ENCODE data around the gene UNC119.
A peak's percentile ranks its signal among the peaks of the same experiment; 100 is the strongest.
"Not testable (repeated sequence)": the region's sequence is repeated elsewhere in the genome, so short reads cannot be mapped to it uniquely, and the experiment has no call there.

UNC119 gene

GRCh38 chr17:28522281-28522680, 30.1 kb downstream of the UNC119 start:
- not testable (repeated sequence) for DNase-seq (ENCODE audit: low read depth)

- no peak for DNase-seq (ENCODE audit: low read depth)
These were observed 30.9 kb downstream of the UNC119 start for GRCh38 chr17:28521311-28522085.

- DNase-seq (ENCODE audit: low read depth), result no peak
These were observed 31.7 kb downstream of the UNC119 start for GRCh38 chr17:28520687-28521086.

GRCh38 chr17:28519236-28519635, 33.2 kb downstream of the UNC119 start:
- no peak for DNase-seq (ENCODE audit: low read depth)

GRCh38 chr17:28518578-28518977, 33.8 kb downstream of the UNC119 start:
- DNase-seq (ENCODE audit: low read depth), result no peak

GRCh38 chr17:28518132-28518531, 34.3 kb downstream of the UNC119 start:
- DNase-seq (ENCODE audit: low read depth), result no peak

- no peak for DNase-seq (ENCODE audit: low read depth)
These were observed 36.9 kb downstream of the UNC119 start for GRCh38 chr17:28515518-28515917.

GRCh38 chr17:28514561-28515002, 37.8 kb downstream of the UNC119 start:
- no peak for DNase-seq (ENCODE audit: low read depth)

- DNase-seq (ENCODE audit: low read depth), result no peak
These were observed 38.9 kb downstream of the UNC119 start for GRCh38 chr17:28513476-28513875.

- no peak for DNase-seq (ENCODE audit: low read depth)
These were observed 40.5 kb downstream of the UNC119 start for GRCh38 chr17:28511858-28512461.

- DNase-seq (ENCODE audit: low read depth), result peak; percentile 21
These were observed 42.6 kb downstream of the UNC119 start for GRCh38 chr17:28509789-28510188.

GRCh38 chr17:28508211-28508724, 44.2 kb downstream of the UNC119 start:
- DNase-seq (ENCODE audit: low read depth), result no peak

GRCh38 chr17:28507567-28508203, 44.7 kb downstream of the UNC119 start:
- DNase-seq (ENCODE audit: low read depth), result no peak

GRCh38 chr17:28506763-28507487, 45.5 kb downstream of the UNC119 start:
- DNase-seq (ENCODE audit: low read depth), result no peak

GRCh38 chr17:28505986-28506665, 46.3 kb downstream of the UNC119 start, which contains the start of gene FOXN1:
Gene FOXN1, plus strand, starts transcription at chr17:28506348. Its CDS starts 17,622 bp downstream, at chr17:28523970.
- DNase-seq (ENCODE audit: low read depth), result no peak

GRCh38 chr17:28503420-28503819, 49.0 kb downstream of the UNC119 start:
- no peak for DNase-seq (ENCODE audit: low read depth)

- DNase-seq (ENCODE audit: low read depth), result no peak
These were observed 50.8 kb downstream of the UNC119 start for GRCh38 chr17:28501421-28502284.

GRCh38 chr17:28500712-28501379, 51.6 kb downstream of the UNC119 start:
- DNase-seq (ENCODE audit: low read depth), result no peak

GRCh38 chr17:28499684-28500357, 52.6 kb downstream of the UNC119 start:
- DNase-seq (ENCODE audit: low read depth), result no peak

GRCh38 chr17:28499364-28499664, 53.1 kb downstream of the UNC119 start:
- no peak for DNase-seq (ENCODE audit: low read depth)
